PC-3 (cell line): ENCODE data around the gene CCDC178.
"Not testable (repeated sequence)": the region's sequence is repeated elsewhere in the genome, so short reads cannot be mapped to it uniquely, and the experiment has no call there.

Experiments used
- EZH2 ChIP-seq: fragments of 300-600 bp; sonication (generic); IDR thresholded peaks from one replicate; pipeline ENCODE4 v1.6.1; 2017; ENCODE audit warnings: antibody characterized with exemption, mild to moderate bottlenecking, low read length; ENCODE audit not compliant: unreplicated experiment
- TF ChIP-seq, protein P1 (sequence below): fragments of 300-600 bp; sonication (generic); conservative IDR thresholded peaks from 2 replicates; pipeline ENCODE4 v1.5.1; 2017; ENCODE audit warnings: antibody characterized with exemption, low read depth, mild to moderate bottlenecking, low read length

GRCh38 chr18:32952318-32952717 is 488.2 kb downstream of the CCDC178 start:
- TF ChIP-seq, protein P1, sequence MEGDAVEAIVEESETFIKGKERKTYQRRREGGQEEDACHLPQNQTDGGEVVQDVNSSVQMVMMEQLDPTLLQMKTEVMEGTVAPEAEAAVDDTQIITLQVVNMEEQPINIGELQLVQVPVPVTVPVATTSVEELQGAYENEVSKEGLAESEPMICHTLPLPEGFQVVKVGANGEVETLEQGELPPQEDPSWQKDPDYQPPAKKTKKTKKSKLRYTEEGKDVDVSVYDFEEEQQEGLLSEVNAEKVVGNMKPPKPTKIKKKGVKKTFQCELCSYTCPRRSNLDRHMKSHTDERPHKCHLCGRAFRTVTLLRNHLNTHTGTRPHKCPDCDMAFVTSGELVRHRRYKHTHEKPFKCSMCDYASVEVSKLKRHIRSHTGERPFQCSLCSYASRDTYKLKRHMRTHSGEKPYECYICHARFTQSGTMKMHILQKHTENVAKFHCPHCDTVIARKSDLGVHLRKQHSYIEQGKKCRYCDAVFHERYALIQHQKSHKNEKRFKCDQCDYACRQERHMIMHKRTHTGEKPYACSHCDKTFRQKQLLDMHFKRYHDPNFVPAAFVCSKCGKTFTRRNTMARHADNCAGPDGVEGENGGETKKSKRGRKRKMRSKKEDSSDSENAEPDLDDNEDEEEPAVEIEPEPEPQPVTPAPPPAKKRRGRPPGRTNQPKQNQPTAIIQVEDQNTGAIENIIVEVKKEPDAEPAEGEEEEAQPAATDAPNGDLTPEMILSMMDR = not testable (repeated sequence)
- TF ChIP-seq EZH2 = not testable (repeated sequence)
